Stimulated activated memory B cell treated with anti-CD40 and anti-IgM and Interleukin-4, amounts not matched to agents 10 μg/mL and 1 μg/mL and 100 μg/mL, for 72 hours (primary cell): Measurements from ENCODE around the gene MRPL10.

Experiments used
- ATAC-seq: fragments of 150-1000 bp; cut with Tn5 transposase; 2 replicates; pipeline ENCODE4 v1.10.0; 2021
- H3K27ac Mint-ChIP-seq: one replicate; pipeline ENCODE4 v1.8.0; 2022; ENCODE audit warnings: mild to moderate bottlenecking, mixed read lengths
- H3K27me3 Mint-ChIP-seq: one replicate; pipeline ENCODE4 v1.8.0; 2022; ENCODE audit warnings: mixed read lengths
- H3K36me3 Mint-ChIP-seq: one replicate; pipeline ENCODE4 v1.8.0; 2022; ENCODE audit warnings: mixed read lengths
- H3K4me1 Mint-ChIP-seq: one replicate; pipeline ENCODE4 v1.8.0; 2022; ENCODE audit warnings: mixed read lengths
- H3K4me3 Mint-ChIP-seq: one replicate; pipeline ENCODE4 v1.8.0; 2022; ENCODE audit warnings: mild to moderate bottlenecking, moderate library complexity, mixed read lengths
- H3K9me3 Mint-ChIP-seq: one replicate; pipeline ENCODE4 v1.8.0; 2022; ENCODE audit warnings: mixed read lengths

Gene MRPL10

GRCh38 chr17:47813512-47814031 lies 17.8 kb downstream of the MRPL10 start:
- H3K9me3 Mint-ChIP-seq, result no peaks in the 10 kb centered on the region
- peaks cover 16% of the 10 kb centered on the region for H3K4me1 Mint-ChIP-seq
- no peak overlapping the region for H3K4me3 Mint-ChIP-seq
- no peaks in the 10 kb centered on the region for H3K27me3 Mint-ChIP-seq
- H3K36me3 Mint-ChIP-seq, result peaks cover 77% of the 10 kb centered on the region
- ATAC-seq, result no peak
- no peak overlapping the region for H3K27ac Mint-ChIP-seq

DNA sequence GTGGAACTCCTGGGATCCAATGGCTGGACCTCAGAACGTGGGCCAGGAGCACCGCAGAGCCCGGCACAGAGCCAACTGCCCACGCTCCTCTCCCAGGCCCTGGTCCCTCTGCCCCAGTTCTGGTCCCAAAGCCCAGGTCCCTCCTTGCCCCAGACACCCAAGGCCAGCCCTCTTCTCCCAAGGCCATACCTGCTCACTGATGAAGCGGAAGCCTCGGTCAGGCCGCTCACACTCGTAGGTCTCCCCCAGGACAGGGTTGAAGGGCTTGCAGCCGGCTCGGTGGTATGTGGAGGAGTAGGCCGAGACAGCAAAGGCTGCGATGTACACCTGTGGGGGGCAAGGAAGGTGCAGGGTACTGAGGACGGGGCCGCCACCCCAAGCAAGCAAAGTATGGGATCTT lies 18.3 kb downstream of the MRPL10 start:
- H3K9me3 Mint-ChIP-seq, result no peaks in the 10 kb centered on the region
- peaks cover 16% of the 10 kb centered on the region for H3K4me1 Mint-ChIP-seq
- H3K4me3 Mint-ChIP-seq, result no peak overlapping the region
- peaks cover 82% of the 10 kb centered on the region for H3K36me3 Mint-ChIP-seq
- H3K27me3 Mint-ChIP-seq, result no peaks in the 10 kb centered on the region
- no peak overlapping the region for H3K27ac Mint-ChIP-seq
- ATAC-seq, result no peak

DNA sequence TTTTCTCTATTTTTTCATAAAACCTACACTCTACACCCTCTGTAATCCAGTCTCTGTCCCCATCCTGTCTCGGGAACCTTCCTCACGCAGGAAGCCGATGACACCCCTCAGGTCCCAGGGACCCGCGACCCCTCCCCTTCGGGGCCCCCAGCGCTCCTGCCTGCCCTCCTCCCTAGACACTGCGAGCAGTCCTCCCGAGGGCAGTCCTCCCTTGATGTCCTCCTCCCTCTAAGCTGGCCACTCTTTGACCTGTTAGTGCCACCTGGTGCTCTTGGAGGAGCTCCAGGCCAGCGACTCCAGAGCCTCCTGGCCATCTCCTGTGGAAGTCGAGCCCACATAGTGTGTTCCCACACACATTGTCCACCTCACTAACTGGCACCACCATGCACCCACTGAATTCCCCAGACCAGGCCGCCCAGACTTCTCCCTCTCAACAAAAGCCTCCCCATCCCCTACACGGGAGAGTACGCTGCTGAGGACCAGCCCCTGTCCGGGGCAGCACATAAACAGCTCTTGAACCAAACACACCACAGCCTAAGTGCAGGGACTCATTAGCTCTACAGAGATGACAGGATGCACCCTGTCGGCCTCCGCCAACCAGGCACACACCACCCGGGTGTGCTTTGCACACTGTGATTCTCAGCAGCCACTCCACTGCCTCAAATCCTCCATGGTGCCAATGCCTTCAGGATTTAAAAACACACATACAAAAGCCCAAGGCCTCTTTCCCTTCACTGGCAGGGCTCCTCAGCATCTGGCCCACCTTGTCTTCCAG lies 19.0 kb downstream of the MRPL10 start:
- ATAC-seq, result no peak
- Mint-ChIP-seq H3K27ac (no peak overlapping the region), H3K9me3 (no peaks in the 10 kb centered on the region), H3K27me3 (no peaks in the 10 kb centered on the region), H3K36me3 (peaks cover 83% of the 10 kb centered on the region), H3K4me3 (no peak overlapping the region), H3K4me1 (peaks cover 16% of the 10 kb centered on the region)

GRCh38 chr17:47811709-47812108 lies 19.6 kb downstream of the MRPL10 start:
- peaks cover 84% of the 10 kb centered on the region for H3K36me3 Mint-ChIP-seq
- no peak for ATAC-seq
- H3K4me1 Mint-ChIP-seq, result peaks cover 16% of the 10 kb centered on the region
- H3K27ac Mint-ChIP-seq, result no peak overlapping the region
- no peaks in the 10 kb centered on the region for H3K27me3 Mint-ChIP-seq
- no peak overlapping the region for H3K4me3 Mint-ChIP-seq
- no peaks in the 10 kb centered on the region for H3K9me3 Mint-ChIP-seq

DNA sequence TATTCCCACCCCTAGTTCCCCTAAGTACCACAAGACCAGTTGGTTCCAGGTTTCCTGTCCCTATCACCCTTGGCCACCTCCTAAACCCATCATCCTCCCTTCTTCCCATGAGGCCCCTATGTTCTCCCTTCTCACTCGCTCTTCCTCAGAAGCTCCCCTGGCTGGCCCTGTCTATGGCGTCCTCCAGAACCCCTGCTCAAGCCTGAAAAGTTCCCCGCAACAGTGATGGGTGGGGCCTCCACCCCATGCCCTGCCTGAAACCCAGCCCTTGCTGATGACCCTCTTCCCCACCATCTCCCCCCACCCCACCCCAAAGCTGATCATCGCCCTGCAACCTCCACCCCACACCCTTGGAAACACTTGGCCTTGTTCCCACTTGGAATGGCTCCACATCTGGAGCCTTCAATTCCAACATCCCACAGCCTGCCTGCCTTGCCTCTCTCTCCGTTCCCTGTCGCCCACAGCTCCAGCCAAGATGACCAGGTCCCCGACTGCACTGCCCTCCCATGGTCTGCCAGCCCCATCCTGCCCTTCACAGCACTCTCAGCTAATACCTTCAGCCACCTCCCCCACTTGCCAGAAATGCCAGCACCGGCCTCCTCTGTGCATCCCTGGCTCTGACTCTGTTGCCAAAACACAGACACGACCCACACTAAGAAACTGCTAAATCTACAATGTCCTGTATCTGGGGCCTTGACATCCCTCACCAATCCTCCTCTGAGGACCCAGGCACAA lies 20.3 kb downstream of the MRPL10 start:
- Mint-ChIP-seq H3K4me1 (peaks cover 16% of the 10 kb centered on the region), H3K27ac (peak overlapping the region; percentile 38), H3K27me3 (no peaks in the 10 kb centered on the region), H3K9me3 (no peaks in the 10 kb centered on the region), H3K4me3 (no peak overlapping the region), H3K36me3 (peaks cover 84% of the 10 kb centered on the region)
- ATAC-seq, result no peak

GRCh38 chr17:47810200-47810821 lies 21.0 kb downstream of the MRPL10 start:
- H3K9me3 Mint-ChIP-seq, result no peaks in the 10 kb centered on the region
- peaks cover 81% of the 10 kb centered on the region for H3K36me3 Mint-ChIP-seq
- H3K4me1 Mint-ChIP-seq, result peaks cover 16% of the 10 kb centered on the region
- peak overlapping the region; percentile 38 for H3K27ac Mint-ChIP-seq
- no peaks in the 10 kb centered on the region for H3K27me3 Mint-ChIP-seq
- H3K4me3 Mint-ChIP-seq, result no peak overlapping the region
- no peak for ATAC-seq

GRCh38 chr17:47808830-47809480 lies 22.4 kb downstream of the MRPL10 start:
- no peaks in the 10 kb centered on the region for H3K9me3 Mint-ChIP-seq
- H3K36me3 Mint-ChIP-seq, result peaks cover 71% of the 10 kb centered on the region
- no peak for ATAC-seq
- H3K27me3 Mint-ChIP-seq, result no peaks in the 10 kb centered on the region
- H3K4me3 Mint-ChIP-seq, result no peak overlapping the region
- peaks cover 16% of the 10 kb centered on the region for H3K4me1 Mint-ChIP-seq
- H3K27ac Mint-ChIP-seq, result no peak overlapping the region

DNA sequence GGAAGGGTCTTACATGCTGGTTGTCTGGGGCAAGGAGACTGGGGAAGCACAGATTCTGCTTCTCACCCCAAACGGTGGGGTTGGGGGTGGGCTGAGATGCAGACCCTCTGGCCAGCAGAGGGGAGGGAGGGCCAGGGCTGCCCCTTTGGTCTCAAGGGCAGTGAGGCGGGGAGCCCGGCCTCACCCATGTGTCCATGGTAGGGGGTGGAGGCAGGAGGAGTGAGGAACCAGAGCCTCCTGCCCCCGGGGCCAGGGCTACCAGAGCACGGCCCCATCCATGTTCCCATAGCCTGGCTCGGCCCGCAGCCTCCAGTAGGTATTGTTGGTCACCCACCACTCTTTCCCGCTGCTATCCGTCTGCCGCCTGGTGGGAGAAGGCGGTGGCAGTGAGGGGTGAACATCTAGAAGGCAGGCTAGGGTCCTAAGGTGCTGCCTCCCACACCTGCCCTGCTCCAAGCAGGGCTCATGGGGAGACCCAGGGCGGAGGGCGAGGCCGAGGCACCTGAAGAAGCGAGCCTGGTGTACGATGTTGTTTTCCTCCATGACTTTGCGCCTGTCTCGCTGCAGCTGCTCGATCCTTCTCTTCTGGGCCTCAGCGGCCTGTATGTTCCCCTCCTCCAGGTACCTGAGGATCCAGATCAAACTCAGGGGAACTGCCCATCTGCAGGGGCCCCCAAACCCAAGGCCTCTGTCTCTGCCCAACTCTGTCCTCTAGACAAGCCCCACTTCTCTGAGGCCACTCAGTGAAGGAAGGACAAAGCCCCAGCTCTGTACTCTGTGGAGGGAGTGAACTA lies 23.1 kb downstream of the MRPL10 start:
- no peaks in the 10 kb centered on the region for H3K9me3 Mint-ChIP-seq
- H3K36me3 Mint-ChIP-seq, result peaks cover 70% of the 10 kb centered on the region
- ATAC-seq, result no peak
- no peak overlapping the region for H3K27ac Mint-ChIP-seq
- no peak overlapping the region for H3K4me3 Mint-ChIP-seq
- H3K4me1 Mint-ChIP-seq, result peaks cover 16% of the 10 kb centered on the region
- no peaks in the 10 kb centered on the region for H3K27me3 Mint-ChIP-seq

DNA sequence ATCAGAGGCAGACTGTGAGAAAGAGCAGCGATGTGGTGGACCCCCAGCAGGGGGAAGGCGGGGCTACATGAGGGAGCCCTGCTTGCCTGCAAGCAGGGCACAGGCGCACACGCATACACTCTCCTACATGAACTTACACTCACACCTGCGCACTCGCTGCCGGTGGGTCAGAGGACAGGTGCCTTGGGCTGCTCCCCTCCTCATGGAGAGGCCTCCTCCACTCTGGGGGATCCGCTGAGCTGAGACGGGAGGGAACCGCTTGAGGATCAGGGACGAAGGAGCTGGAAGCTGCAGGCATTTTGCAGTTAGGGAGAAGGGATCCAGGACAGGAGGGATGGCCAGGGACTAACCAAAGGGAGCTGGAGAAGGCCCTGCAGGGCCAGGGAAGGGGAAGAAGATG lies 23.9 kb downstream of the MRPL10 start:
- Mint-ChIP-seq H3K4me1 (peaks cover 16% of the 10 kb centered on the region), H3K4me3 (no peak overlapping the region), H3K9me3 (no peaks in the 10 kb centered on the region), H3K27ac (no peak overlapping the region), H3K27me3 (no peaks in the 10 kb centered on the region), H3K36me3 (peaks cover 62% of the 10 kb centered on the region)
- no peak for ATAC-seq

- no peaks in the 10 kb centered on the region for H3K27me3 Mint-ChIP-seq
- no peaks in the 10 kb centered on the region for H3K9me3 Mint-ChIP-seq
- no peak overlapping the region for H3K27ac Mint-ChIP-seq
- H3K4me1 Mint-ChIP-seq, result peaks cover 16% of the 10 kb centered on the region
- no peak for ATAC-seq
- peaks cover 57% of the 10 kb centered on the region for H3K36me3 Mint-ChIP-seq
- H3K4me3 Mint-ChIP-seq, result no peak overlapping the region
These were observed 24.5 kb downstream of the MRPL10 start for GRCh38 chr17:47806913-47807255.

- Mint-ChIP-seq H3K27ac (no peak overlapping the region), H3K4me1 (peaks cover 12% of the 10 kb centered on the region), H3K4me3 (no peak overlapping the region), H3K36me3 (peaks cover 50% of the 10 kb centered on the region), H3K27me3 (no peaks in the 10 kb centered on the region), H3K9me3 (no peaks in the 10 kb centered on the region)
- ATAC-seq, result no peak
These were observed 25.1 kb downstream of the MRPL10 start for GRCh38 chr17:47806026-47806912.

DNA sequence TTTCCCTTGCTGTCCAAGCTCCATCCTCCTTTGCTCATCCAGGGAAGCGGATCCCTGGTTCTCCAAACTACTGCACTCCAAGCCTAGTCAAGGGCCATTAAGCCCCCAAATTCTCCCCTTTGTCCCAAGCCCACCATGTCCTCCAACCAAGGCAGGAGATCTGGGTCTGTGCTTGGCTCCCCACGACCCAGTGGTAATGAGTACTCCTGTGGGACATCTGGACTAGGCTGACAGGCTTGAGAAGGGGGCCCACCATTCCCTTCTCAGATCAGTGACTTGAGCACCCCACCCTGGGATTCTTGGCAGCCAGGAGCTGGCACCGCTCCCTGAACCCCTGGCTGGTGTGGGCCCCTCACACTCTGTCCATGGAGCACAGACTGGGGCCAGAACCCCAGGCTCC lies 26.9 kb downstream of the MRPL10 start:
- no peak for ATAC-seq
- Mint-ChIP-seq H3K27me3 (no peaks in the 10 kb centered on the region), H3K4me3 (no peak overlapping the region), H3K27ac (no peak overlapping the region), H3K36me3 (peaks cover 33% of the 10 kb centered on the region), H3K4me1 (no peaks in the 10 kb centered on the region), H3K9me3 (no peaks in the 10 kb centered on the region)

DNA sequence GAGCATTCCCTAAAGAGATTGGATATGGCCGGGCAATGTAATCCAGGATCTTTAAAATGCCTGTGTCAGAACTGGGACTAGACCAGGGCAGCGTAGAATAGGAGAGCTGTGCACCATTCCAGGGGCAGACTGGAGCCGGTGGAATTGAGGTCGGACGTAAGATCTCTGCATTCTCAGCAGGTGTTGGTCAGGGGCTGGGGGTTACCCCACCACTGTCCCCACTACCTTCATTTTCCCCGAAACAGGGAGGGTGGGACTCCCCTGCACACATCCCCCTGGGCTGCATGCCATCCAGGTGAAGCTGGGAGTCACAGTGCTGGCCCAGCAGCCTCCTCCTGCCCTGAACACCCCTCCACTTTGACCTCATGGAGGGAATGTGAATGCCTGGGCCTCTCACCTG lies 27.6 kb downstream of the MRPL10 start:
- no peak overlapping the region for H3K27ac Mint-ChIP-seq
- H3K4me3 Mint-ChIP-seq, result no peak overlapping the region
- no peaks in the 10 kb centered on the region for H3K9me3 Mint-ChIP-seq
- peaks cover under 1% of the 10 kb centered on the region for H3K27me3 Mint-ChIP-seq
- peaks cover 29% of the 10 kb centered on the region for H3K36me3 Mint-ChIP-seq
- H3K4me1 Mint-ChIP-seq, result no peaks in the 10 kb centered on the region
- no peak for ATAC-seq

- Mint-ChIP-seq H3K4me3 (no peak overlapping the region), H3K9me3 (no peaks in the 10 kb centered on the region), H3K27ac (no peak overlapping the region), H3K36me3 (peaks cover 23% of the 10 kb centered on the region), H3K27me3 (peaks cover 6% of the 10 kb centered on the region), H3K4me1 (no peaks in the 10 kb centered on the region)
- no peak for ATAC-seq
These were observed 28.1 kb downstream of the MRPL10 start for GRCh38 chr17:47803201-47803600.
